ENCODE measurements around the gene ZNF654. TPM values are rescaled to one million over a fixed set of nuclear protein-coding genes. Genes with fewer than 3 reads are reported as not detected.
"Not testable (repeated sequence)": the region's sequence is repeated elsewhere in the genome, so short reads cannot be mapped to it uniquely, and the experiment has no call there.

Gene ZNF654
- total RNA-seq, 1 donor from 2014 or later = 14.7 TPM

DNA sequence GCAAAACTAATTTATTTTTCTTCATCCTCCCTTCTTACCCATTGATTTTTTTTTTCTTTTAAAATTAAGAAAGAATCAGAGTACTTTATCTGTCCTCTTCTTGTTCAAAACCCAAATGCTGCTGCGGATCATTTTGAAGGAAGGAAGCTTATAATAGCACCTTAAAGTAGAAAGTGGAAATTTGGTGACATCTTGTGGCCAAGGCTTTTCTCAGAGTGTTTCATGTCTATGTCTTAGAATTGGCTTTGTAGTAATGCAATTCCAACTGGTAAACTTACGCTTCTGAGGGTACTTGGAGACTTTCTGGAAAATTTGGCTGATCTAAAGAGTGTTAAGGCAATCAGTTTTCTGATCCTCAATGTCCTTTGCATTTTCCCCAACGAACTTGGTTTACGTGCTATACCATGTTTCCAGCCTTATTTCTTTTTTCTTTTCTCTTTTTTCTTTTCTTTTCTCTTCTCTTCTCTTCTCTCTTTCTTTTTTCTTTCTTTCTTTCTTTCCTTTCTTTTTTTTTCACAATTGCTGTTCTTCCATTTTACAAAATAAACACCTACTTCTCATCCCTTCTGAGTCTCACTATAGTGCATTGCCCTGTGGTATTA lies 121.4 kb downstream of the ZNF654 start:
- intact Hi-C loops (cut with DNase I) = no loop called here
- DNase-seq (ENCODE audit: low spot score) = no peak

DNA sequence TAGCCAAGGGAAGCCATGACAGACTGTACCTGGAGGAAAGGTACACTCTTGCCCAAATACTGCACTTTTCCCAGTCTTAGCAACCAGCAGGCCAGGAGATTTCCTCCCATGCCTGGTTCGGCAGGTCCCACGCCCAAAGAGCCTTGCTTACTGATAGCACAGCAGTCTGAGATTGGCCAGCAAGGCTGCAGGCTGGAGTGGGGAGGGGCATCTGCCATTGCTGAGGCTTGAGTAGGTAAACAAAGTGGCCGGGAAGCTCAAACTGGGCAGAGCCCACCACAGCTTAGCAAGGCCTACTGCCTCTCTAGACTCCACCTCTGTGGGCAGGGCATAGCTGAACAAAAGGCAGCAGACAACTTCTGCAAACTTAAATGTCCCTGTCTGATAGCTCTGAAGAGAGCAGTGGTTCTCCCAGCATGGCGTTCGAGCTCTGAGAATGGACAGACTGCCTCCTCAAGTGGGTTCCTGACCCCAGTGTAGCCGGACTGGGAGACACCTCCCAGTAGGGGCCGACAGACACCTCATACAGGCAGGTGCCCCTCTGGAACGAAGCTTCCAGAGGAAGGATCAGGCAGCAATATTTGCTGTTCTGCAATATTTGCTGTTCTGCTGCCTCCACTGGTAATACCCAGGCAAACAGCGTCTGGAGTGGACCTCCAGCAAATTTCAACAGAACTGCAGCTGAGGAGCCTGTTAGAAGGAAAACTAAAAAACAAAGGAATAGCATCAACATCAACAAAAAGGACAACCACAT lies 123.3 kb downstream of the ZNF654 start:
- intact Hi-C loops (cut with DNase I); DNase-seq (ENCODE audit: low spot score): not testable (repeated sequence)

DNA sequence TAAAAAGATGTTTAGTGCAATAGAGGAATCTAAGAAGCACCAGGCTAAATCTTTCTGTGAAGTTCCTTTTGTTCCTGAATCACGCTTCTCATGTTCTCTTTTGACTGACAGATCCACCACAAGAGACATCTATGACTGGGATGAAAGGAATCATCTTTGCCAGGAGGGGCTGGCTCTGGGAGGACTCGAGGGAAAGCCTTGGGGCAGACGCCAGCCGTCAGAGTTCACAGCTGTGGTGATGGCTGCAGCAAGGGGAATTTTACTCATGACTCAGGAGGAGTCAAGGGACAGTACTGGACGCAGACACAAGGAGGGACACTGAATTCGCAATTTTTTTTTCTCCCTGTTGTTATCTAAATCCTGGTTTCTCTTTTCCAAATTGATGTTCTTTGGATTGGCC lies 129.4 kb downstream of the ZNF654 start:
- DNase-seq (ENCODE audit: low spot score) = no peak
- intact Hi-C loops (cut with DNase I) = no loop called here

DNA sequence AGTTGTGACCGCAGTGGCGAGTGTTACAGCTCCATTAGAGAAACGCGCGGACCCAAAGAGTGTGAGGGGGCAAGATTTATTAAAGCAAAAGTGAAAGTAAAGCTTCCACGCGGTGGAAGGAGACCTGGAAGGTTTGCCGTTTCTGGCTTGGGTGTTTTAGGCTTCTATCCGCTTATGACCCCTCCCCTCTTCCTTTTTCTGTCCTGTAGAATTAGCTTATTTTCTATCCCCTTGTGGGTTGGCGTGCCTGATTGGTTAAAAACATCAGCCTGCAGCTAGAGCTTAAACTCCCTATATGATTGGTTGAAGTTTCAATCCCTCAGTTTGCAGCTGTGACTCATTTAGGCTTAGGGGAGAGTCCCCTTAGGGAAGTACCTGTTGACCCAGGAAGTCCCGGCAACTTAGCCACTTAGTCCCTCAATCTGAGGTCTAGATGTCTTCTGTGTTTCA lies 130.3 kb downstream of the ZNF654 start:
- intact Hi-C loops (cut with DNase I) = no loop called here

DNA sequence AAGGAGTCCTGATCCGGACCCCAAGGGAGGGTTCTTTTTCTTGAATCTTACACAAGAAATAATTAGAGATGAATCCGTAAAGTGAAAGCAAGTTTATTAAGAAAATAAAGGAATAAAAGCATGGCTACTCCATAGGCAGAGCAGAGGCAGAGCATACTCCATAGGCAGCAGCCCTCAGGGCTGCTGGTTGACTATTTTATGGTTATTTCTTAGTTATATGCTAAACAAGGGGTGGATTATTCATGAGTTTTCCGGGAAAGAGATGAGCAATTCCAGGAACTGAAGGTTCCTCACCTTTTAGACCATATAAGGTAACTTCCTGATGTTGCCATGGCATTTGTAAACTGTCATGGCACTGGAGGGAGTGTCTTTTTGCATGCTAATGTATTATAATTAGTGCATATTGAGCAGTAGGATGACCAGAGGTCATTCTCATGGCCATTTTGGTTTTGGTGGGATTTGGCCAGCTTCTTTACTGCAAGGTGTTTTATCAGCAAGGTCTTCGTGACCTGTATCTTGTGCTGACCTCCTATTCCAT lies 132.9 kb downstream of the ZNF654 start:
- no peak for DNase-seq (ENCODE audit: low spot score)
- intact Hi-C loops (cut with DNase I) = no loop called here

More for the DNA sequence above, 130.3 kb downstream of the ZNF654 start:
- DNase-seq (ENCODE audit: low spot score) = no peak

DNA sequence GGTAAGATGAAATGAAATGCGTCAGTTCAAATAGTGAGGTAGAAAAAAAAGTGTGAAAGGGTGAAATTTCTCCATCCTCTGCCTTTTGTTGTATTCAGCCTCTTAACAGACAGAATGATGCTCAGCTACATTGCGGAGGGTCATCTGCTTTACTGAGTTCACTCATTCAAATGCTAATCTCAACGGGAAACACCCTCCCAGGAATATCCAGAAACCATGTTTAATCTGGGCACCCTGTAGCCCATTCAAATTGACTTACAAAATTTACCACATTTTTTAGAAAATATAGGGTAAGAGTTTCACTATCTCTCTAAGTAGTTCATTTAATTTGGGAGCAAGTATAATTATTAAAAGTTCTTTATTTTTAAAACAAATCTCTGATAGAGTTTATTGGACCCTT lies 133.6 kb downstream of the ZNF654 start:
- no peak for DNase-seq (ENCODE audit: low spot score)
- intact Hi-C loops (cut with DNase I) = no loop called here

Other genes starting within 250 kb of the ZNF654 start
- gene CGGBP1, start 250 bp upstream of the ZNF654 start, total RNA-seq = 48.5 TPM
- 15.6 TPM for gene C3orf38, start 90.7 kb downstream of the ZNF654 start, total RNA-seq

Measured in cardiac septum (tissue), 1 donor.